GM12878 (cell line): ENCODE measurements around the gene PAX3.

ENCODE experiments used
- CBFB ChIP-seq: IDR thresholded peaks from 2 replicates; pipeline ENCODE4 v1.6.1; 2016; ENCODE audit warnings: antibody characterized with exemption, low read depth
- GABPA ChIP-seq: IDR thresholded peaks from 2 replicates; pipeline ENCODE4 v1.6.1; 2014; ENCODE audit warnings: antibody characterized with exemption, low read depth, mild to moderate bottlenecking, inconsistent platforms
- IKZF1 ChIP-seq: fragments of 450-650 bp; conservative IDR thresholded peaks from 2 replicates; pipeline ENCODE4 v1.6.1; 2017; ENCODE audit warnings: antibody characterized with exemption, mild to moderate bottlenecking
- NFIC ChIP-seq: IDR thresholded peaks from 2 replicates; pipeline ENCODE4 v1.6.1; 2012; ENCODE audit warnings: low read depth, mild to moderate bottlenecking, inconsistent platforms, low read length, moderate library complexity
- PAX8 ChIP-seq: fragments of 450-650 bp; IDR thresholded peaks from 2 replicates; pipeline ENCODE4 v1.6.1; 2017; ENCODE audit warnings: mild to moderate bottlenecking, moderate library complexity
- POLR2AphosphoS2 ChIP-seq: IDR thresholded peaks from 2 replicates; pipeline ENCODE4 v1.6.1; 2011; ENCODE audit warnings: low read depth, mild to moderate bottlenecking, low read length, improper control_type of control experiment, moderate library complexity
- RCOR1 ChIP-seq: conservative IDR thresholded peaks from 2 replicates; pipeline ENCODE4 v1.6.1; 2012; ENCODE audit warnings: low read depth, low read length, improper control_type of control experiment
- REST ChIP-seq: IDR thresholded peaks from 2 replicates; pipeline ENCODE4 v1.6.1; 2012; ENCODE audit warnings: mild to moderate bottlenecking, low read depth, low read length
- RFX5 ChIP-seq: IDR thresholded peaks from 2 replicates; pipeline ENCODE4 v1.6.1; 2011; ENCODE audit warnings: low read depth, low read length, improper control_type of control experiment
- SP1 ChIP-seq: IDR thresholded peaks from one replicate; pipeline ENCODE4 v1.6.1; 2011; ENCODE audit warnings: low read depth, low read length
- ZNF274 ChIP-seq: IDR thresholded peaks from one replicate; pipeline ENCODE4 v1.8.0; 2011; ENCODE audit not compliant: insufficient read length, insufficient read depth
- TF ChIP-seq, protein P1 (sequence below): IDR thresholded peaks from 2 replicates; pipeline ENCODE4 v1.6.1; 2011; ENCODE audit warnings: low read depth, mild to moderate bottlenecking, low read length, moderate library complexity, borderline replicate concordance; ENCODE audit errors: extremely low read depth

GRCh38 chr2:222239945-222240675 lies 58.7 kb downstream of the PAX3 start:
- TF ChIP-seq NFIC (no peak), REST (no peak), GABPA (no peak), RFX5 (no peak), ZNF274 (no peak), RCOR1 (no peak), POLR2AphosphoS2 (no peak), CBFB (no peak), IKZF1 (no peak), SP1 (no peak), PAX8 (no peak)
- TF ChIP-seq, protein P1, sequence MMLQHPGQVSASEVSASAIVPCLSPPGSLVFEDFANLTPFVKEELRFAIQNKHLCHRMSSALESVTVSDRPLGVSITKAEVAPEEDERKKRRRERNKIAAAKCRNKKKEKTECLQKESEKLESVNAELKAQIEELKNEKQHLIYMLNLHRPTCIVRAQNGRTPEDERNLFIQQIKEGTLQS: no peak
